ENCODE results near the gene PPP1R12B. TPM values are rescaled to one million over a fixed set of nuclear protein-coding genes. Genes with fewer than 3 reads are reported as not detected.
"Not testable (repeated sequence)": the region's sequence is repeated elsewhere in the genome, so short reads cannot be mapped to it uniquely, and the experiment has no call there.

Gene PPP1R12B
- total RNA-seq, 2 donors from 2014 or later = 420 to 821 TPM

DNA sequence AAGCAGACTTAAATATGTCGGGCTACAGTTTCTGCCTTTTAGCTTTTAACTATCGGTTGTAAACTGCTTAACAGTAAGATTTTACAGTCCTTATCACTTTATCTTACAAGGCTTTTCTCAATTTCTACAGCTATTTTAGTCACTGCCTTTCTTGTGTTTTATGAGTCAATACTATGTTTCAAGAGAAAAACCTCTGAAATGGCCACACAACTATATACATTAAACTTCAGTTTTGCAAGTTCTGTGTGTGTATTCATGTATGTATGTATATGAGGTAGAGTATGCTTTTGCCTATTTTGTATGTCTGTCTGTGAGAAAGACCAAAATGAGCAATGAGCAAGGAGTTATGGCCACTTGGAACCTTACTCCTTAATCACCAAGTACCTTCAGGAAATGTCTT is 191.9 kb downstream of the PPP1R12B start:
- peaks cover 0 to 70% of the 10 kb centered on the region in 2 donors for H3K4me1 ChIP-seq
- DNase-seq (ENCODE audit: low spot score) = no peak

DNA sequence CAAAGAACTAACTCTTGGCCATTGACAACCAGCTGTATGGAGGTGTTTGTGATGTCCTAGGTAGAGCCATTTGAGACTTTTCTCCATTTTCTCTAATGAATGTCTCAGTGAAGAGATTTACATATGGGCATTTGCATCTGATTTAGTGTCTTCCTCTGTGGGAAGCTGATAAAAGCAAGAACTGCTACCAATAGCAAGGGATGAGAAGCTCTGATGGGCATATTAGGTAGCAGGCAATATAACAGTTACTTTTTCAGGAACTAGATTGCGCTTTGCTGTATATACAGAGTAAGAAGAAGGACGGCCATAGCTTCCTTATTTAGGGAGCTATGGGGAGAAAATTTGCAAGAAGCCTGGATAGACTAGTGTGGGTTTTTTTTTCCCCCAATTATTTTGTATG is 192.4 kb downstream of the PPP1R12B start:
- not testable (repeated sequence) for H3K36me3 ChIP-seq; H3K27me3 ChIP-seq; DNase-seq (ENCODE audit: low spot score); H3K9me3 ChIP-seq
- Histone ChIP-seq H3K27ac (peak overlapping the region; percentile 70 to 83), H3K4me3 (peak overlapping the region; percentile 29 to 43), H3K4me1 (peaks cover 0 to 75% of the 10 kb centered on the region in 2 donors)

More for the DNA sequence above, 191.9 kb downstream of the PPP1R12B start:
- H3K27ac ChIP-seq = peak overlapping the region; percentile 70 to 83
- H3K4me3 ChIP-seq = peak overlapping the region; percentile 29 to 43
- H3K27me3 ChIP-seq = no peaks in the 10 kb centered on the region
- TF ChIP-seq, protein P1, sequence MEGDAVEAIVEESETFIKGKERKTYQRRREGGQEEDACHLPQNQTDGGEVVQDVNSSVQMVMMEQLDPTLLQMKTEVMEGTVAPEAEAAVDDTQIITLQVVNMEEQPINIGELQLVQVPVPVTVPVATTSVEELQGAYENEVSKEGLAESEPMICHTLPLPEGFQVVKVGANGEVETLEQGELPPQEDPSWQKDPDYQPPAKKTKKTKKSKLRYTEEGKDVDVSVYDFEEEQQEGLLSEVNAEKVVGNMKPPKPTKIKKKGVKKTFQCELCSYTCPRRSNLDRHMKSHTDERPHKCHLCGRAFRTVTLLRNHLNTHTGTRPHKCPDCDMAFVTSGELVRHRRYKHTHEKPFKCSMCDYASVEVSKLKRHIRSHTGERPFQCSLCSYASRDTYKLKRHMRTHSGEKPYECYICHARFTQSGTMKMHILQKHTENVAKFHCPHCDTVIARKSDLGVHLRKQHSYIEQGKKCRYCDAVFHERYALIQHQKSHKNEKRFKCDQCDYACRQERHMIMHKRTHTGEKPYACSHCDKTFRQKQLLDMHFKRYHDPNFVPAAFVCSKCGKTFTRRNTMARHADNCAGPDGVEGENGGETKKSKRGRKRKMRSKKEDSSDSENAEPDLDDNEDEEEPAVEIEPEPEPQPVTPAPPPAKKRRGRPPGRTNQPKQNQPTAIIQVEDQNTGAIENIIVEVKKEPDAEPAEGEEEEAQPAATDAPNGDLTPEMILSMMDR (IDR thresholded peaks at IDR 0.05) = no peak
- H3K9me3 ChIP-seq = no peaks in the 10 kb centered on the region
- H3K36me3 ChIP-seq = peaks cover 4% of the 10 kb centered on the region

DNA sequence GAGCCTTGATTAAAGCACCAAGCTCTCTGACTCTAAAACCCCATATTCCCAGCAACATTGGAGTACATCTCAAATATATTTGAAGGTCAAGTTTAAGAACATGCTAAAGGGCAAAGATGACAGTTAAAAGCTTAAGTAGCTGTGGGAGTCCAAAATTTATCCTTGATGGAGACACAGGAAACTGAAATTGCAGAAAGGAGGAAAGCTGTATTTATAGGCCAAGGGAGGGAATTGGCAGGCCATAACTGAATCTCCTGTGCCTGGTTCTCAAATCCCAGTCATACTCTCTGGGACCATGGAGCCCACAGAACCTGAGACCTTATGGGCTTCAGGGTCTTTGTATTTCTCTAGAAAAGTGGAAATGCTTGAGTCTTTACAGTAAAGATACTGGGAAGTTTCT is 193.9 kb downstream of the PPP1R12B start:
- H3K27me3 ChIP-seq; H3K9me3 ChIP-seq; H3K4me3 ChIP-seq; DNase-seq (ENCODE audit: low spot score); H3K36me3 ChIP-seq: not testable (repeated sequence)
- Histone ChIP-seq H3K27ac (peak overlapping the region; percentile 57 to 83), H3K4me1 (peaks cover 0 to 90% of the 10 kb centered on the region in 2 donors)

DNA sequence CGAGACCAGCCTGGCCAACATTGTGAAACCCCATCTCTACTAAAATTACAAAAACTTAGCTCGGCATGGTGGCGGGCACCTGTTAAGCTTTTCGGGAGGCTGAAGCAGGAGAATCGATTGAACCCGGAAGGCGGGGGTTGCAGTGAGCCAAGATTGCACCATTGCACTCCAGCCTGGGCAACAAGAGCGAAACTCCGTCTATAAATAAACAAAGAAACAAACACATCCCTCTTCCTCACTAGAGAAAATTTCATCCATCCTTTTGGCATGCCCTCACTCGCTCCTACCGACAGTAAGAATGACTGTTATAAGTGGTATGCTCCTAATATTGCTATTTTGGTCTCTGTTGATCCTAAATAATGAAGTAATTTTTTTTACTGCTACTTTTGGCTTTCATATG is 195.0 kb downstream of the PPP1R12B start:
- H3K36me3 ChIP-seq; DNase-seq (ENCODE audit: low spot score); H3K27me3 ChIP-seq; H3K9me3 ChIP-seq: not testable (repeated sequence)
- Histone ChIP-seq H3K4me1 (peaks cover 0 to 88% of the 10 kb centered on the region in 2 donors), H3K4me3 (peak overlapping the region in 1 of 2 donors; percentile 9), H3K27ac (peak overlapping the region; percentile 57 to 83)

DNA sequence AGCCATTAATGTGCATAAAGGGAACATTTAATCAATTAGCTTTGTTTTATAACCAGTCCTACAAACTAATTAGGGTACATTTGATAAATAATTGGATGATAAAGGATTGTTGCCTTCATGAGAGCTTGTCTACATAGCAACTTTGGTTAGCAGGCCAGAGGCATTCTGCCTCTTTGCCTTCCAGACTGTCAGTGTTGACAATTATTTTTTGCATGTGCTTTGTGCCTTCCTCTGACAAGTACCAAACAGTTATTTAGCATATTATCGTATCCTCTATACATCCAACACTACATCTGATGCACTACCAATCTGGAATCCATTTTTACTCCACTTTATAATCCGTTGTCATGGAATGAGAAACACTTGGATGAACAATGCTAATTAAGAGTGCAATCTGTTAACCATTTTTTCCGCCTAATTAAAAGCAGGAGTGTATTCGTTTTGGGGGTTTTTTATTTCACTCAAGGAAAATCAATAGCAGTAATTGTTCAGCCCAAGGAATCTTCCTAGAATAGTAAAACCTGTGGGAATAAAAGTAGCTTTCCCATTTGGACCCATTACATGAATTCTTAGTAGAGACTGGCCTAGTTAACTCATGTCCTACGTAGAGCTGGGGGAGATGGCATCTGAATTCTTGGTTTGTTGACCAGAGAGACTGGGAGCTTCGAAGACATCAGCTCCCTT is 196.4 kb downstream of the PPP1R12B start:
- H3K4me1 ChIP-seq = peaks cover 0 to 81% of the 10 kb centered on the region in 2 donors
- H3K36me3 ChIP-seq, H3K4me3 ChIP-seq: not testable (repeated sequence)

DNA sequence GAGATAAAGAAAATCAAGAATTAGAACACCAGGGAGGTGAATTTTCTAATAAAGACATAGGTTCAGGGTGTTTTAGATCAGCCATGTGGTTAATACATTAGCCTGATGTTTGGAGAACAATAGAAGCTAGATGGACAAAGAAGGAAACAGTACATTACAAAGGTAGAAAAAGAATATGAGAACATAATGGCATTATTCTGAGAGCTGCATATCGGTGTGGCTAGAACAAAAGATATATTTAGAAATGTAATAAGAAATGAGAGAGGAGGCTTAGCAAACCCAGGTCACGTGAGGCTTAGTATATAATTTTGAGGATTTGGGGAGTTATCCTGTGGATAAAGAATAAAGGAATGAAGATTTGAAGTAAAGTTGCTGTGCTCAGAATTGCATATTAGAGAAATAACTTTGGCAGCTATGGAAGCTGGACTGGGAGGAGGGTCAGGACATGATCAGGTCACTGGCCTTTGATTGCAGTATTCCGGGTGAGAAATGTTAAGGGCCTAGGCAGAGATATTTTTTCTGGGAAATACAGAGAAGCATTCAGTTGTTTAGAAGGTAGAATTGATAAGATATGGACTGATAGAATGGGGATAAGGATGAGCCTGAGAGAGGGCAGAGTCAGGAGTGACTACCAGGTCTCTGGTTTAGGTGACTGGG is 197.3 kb downstream of the PPP1R12B start:
- H3K27me3 ChIP-seq; DNase-seq (ENCODE audit: low spot score); H3K36me3 ChIP-seq; H3K4me3 ChIP-seq; H3K9me3 ChIP-seq: not testable (repeated sequence)
- peak overlapping the region; percentile 56 to 83 for H3K27ac ChIP-seq
- peaks cover 0 to 75% of the 10 kb centered on the region in 2 donors for H3K4me1 ChIP-seq

More for the DNA sequence above, 196.4 kb downstream of the PPP1R12B start:
- H3K9me3 ChIP-seq; H3K27me3 ChIP-seq; DNase-seq (ENCODE audit: low spot score): not testable (repeated sequence)
- H3K27ac ChIP-seq = peak overlapping the region; percentile 56 to 83

DNA sequence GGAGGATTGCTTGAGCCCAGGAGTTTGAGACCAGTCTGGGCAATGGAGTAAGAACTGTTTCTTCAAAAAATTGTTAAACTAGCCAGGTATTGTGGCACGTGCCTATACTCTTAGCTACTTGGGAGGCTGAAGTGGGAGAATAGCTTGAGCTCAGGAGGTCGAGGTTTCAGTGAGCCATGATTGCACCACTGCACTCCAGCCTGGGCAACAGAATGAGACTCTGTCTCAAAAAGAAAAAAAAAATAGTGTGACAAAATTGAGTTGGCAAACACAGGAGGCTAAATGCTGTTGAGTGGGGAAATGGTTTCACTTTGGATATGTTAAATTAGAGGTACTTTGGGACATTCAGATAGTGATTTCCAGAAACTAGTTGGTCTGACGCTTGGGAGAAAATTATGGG is 197.9 kb downstream of the PPP1R12B start:
- H3K4me1 ChIP-seq = peaks cover 0 to 69% of the 10 kb centered on the region in 2 donors
- DNase-seq (ENCODE audit: low spot score); H3K27me3 ChIP-seq; H3K9me3 ChIP-seq; H3K36me3 ChIP-seq; H3K4me3 ChIP-seq: not testable (repeated sequence)
- peak overlapping the region; percentile 56 to 83 for H3K27ac ChIP-seq

DNA sequence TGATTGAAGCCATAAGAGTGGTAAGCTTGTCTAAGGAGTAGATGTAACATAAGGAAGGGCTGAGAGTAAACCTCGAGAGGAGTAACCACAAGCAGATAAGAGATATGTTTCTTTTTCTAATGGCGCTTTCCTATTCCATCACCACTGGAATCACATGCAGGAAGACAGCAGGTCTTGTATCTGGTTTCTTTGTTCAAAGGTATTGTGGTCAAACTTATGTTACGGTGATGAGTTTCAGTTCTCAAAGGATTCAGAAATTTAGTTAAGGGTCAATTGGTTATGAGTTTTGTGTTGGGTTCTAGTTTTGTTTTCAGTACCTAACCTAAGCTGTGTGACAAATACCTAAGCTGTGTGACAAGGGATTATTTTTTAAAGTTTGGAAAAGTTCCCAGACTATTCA is 198.3 kb downstream of the PPP1R12B start:
- H3K4me1 ChIP-seq = peaks cover 0 to 70% of the 10 kb centered on the region in 2 donors

DNA sequence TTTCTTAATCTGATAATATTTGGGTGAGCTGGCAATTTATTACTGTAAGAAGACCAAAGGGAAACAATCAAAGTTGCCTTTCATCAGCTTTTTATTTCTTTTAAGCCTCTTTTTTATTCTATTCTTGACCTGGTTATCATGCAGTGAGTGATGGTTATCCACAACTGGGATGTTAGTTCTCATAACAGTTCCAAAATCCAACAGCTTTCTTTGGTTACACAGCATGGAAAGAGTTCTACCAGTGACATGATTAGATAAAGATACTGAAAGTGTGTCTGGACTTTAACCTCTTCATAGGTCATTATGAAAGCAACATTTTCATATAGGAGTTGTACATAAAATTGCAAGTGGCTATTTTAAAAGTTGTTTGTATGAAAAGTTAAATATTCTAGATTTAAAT is 198.7 kb downstream of the PPP1R12B start:
- TF ChIP-seq, protein P1 (IDR thresholded peaks at IDR 0.05) = no peak
- Histone ChIP-seq H3K36me3 (no peaks in the 10 kb centered on the region), H3K27me3 (no peaks in the 10 kb centered on the region), H3K27ac (peak overlapping the region in 1 of 2 donors; percentile 83), H3K9me3 (no peaks in the 10 kb centered on the region), H3K4me1 (peaks cover 0 to 70% of the 10 kb centered on the region in 2 donors), H3K4me3 (no peak overlapping the region)
- DNase-seq (ENCODE audit: low spot score) = no peak

More for the DNA sequence above, 198.3 kb downstream of the PPP1R12B start:
- H3K36me3 ChIP-seq; H3K27me3 ChIP-seq; H3K4me3 ChIP-seq; DNase-seq (ENCODE audit: low spot score); H3K9me3 ChIP-seq: not testable (repeated sequence)
- H3K27ac ChIP-seq = peak overlapping the region; percentile 56 to 83

DNA sequence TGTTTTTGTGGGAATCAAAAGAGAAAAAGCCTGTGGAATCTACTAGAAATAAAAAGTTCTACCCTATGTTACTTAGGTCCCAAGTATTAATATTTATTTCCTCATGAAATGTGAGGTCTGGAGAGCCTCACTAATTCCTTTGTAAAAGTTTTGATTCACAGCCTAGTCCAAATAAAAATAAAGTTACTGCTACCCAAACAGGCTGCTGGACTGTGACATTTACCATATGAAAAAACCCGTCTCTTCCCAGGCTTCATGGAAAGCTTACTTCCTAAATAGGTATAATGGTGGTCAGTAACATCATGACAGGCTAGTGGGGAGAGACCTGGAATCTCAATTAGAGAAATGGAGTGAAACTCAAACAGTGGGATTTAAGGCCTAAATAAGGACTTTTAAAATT is 201.6 kb downstream of the PPP1R12B start:
- H3K27me3 ChIP-seq; H3K9me3 ChIP-seq; H3K4me3 ChIP-seq; H3K36me3 ChIP-seq; DNase-seq (ENCODE audit: low spot score): not testable (repeated sequence)
- Histone ChIP-seq H3K4me1 (peaks cover 0 to 71% of the 10 kb centered on the region in 2 donors), H3K27ac (peak overlapping the region in 1 of 2 donors; percentile 57)

Measured in right atrium auricular region (tissue), 2 donors.